HG03064 (cell line): Measurements from ENCODE around the gene GPR63.

Experiments
- ATAC-seq: cut with Tn5 transposase; IDR thresholded peaks from one replicate; pipeline ENCODE4 v1.9.1; 2021; ENCODE audit warnings: low read depth; ENCODE audit not compliant: unreplicated experiment

GPR63 gene, protein sequence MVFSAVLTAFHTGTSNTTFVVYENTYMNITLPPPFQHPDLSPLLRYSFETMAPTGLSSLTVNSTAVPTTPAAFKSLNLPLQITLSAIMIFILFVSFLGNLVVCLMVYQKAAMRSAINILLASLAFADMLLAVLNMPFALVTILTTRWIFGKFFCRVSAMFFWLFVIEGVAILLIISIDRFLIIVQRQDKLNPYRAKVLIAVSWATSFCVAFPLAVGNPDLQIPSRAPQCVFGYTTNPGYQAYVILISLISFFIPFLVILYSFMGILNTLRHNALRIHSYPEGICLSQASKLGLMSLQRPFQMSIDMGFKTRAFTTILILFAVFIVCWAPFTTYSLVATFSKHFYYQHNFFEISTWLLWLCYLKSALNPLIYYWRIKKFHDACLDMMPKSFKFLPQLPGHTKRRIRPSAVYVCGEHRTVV

DNA sequence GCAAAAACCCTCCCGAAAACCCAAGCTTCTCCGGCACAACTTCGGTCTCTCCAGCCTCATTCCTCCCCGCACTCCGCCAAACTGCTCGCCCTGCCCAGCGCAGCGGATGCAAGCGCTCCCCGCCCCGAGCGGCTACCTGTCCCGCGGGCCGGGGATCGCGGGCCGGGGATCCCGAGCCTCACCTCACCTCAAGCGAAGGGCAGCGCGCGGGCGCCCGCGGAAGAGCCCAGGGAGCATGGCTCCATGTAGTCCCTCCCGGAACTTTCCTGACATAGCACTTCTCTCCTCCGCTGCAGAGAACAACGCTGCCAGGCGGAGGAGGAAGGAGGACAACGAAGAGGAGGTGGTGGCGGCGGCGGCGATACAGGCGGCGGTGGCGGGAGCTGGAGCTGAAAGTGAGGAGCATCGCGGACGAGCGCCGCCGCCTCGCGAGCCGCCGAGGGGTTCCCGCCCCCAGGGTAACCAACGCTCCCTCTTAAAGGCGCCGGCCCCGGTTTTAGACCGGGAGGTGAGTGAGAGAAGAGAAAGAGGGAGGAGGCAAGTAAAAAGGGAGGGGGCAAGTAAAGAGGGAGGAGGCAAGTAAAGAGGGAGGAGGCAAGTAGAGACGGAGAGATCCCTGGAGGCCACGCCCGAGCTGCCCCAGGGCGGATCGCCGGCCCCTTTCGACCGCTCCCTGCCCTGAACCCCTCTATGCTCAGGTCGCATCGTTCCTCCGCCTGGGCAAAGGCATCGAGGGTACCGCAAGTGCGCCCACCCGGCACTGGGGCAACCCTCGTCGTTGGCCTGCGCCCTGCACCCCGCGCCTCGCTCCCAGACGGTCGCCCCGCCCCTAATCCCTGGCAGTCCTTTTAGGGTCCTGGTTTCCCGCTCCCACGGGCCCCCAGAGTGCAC is at the start of gene GPR63:
TSS of gene GPR63 (minus strand) at position 397 of the 891 bp plus-strand sequence. CDS start 37,746 bp downstream, outside the sequence.
- ATAC-seq: peak; percentile 86

DNA sequence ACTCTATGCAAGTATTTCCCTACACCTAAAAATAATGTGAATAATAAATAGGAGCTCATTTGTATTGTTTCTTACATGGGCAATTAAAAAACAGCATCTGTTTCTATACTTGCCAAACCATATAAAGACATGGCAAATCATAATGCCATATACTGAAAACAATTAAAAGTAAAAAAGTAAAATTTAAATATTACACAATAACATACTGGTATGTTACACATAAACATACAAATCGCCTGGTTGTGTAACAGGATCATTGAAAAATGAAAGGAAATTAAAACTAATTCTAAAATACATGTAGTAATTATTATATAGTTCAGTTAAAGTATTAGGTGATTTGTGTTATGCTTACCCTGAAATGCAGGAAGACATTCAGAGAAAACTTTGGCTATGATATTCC is 49.2 kb upstream of the GPR63 start:
- ATAC-seq: no peak

DNA sequence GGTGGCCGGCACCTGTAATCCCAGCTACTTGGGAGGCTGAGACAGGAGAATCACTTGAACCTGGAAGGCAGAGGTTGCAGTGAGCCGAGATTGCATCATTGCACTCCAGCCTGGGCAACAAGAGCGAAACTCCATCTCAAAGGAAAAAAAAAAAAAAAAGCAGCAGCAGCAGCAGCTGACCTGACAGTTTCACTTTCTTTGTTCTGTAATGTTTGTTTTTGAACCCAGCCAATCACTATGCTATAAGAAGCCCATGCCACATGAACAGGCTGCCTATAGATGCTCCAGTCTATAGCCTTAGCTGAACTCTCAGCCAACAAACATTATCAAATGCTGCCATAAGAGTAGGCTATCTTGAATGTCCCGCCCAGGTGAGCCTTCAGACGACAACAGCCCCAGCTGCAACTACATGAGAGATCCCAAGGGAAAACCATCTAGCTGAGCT is 47.9 kb upstream of the GPR63 start:
- peak; percentile 84 for ATAC-seq

DNA sequence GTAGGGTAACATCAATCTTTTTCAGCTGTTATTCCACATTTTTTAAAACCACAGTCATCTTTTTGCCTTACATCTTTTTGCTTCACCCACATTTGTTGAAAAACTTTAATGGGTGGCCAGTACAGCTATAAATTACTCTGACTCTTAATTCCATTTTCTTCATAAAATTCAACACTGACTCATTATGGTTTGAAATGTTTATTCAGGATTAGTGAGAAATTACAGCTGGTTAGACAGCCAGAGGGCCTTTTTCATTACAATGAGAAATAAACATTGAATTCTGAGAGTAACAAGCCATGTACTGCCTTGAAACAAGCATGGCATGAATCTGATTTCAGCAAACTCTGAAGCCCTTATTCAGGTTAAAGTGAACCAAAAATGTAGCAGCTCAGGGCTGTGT is 40.9 kb upstream of the GPR63 start:
- ATAC-seq: no peak

DNA sequence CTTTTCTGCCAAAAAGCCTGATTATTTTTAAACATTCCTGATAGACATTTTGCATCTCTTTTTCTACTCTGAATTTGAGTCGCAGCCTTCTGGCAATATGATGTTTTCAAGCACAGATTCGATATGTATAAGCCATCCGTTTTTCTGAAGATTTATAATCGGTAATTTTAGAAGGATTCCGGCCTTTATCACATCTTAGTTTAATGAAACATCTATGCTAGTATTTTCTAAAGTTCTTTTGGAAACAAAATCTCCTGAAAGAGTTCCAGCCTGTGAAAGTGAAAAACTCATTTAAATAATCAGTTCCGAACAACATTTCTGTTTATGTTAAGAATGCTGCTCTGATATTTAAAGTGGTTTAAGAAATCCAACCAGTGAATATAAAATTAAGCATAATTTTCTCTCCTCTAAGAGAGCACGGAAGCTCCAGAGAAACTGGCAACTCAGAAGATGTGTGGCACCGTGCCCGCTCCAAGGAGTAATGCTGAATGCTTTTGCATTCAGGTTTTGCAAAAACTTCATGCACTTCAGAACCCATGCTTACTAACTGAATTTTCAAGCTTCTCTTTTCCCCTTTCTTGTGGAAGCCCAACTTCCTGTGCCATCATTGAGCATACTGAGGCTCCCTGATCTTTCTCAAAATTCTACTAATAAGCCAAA is 39.7 kb upstream of the GPR63 start:
- no peak for ATAC-seq

DNA sequence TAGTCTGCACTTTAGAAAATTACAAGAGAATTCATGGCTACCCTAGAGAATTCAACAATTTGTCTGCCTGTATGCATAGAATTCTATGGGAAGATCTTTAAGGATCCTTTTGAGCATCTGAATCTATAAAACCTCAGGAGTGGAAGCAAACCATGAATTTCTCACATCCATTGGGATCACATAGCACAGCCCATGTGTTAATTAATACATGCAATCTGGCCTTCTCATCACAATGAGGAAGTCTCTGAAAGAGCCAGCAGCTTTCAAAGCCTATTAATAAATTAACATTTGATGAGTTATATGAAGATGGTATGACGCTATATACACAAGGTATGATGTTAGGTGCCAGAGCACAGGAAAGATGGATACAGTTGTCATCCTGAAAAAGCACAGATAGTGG is 35.7 kb upstream of the GPR63 start:
- no peak for ATAC-seq

DNA sequence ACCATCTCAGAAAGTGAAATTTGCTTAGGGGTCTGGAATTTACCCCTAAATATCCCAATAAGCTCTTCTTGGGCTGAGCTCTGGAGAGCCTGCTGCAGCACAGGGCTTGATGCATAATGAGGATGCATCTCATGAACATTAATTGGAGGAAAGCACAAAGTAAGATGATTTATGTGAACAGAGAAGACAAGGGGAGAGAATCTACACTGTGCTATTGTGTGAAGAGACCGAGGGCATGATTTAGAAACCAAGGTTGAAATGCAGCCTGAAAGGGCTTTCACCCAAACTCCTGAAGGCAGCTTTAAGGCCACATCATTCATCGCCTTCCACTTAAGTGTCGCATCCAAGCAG is 27.8 kb upstream of the GPR63 start:
- ATAC-seq: no peak

DNA sequence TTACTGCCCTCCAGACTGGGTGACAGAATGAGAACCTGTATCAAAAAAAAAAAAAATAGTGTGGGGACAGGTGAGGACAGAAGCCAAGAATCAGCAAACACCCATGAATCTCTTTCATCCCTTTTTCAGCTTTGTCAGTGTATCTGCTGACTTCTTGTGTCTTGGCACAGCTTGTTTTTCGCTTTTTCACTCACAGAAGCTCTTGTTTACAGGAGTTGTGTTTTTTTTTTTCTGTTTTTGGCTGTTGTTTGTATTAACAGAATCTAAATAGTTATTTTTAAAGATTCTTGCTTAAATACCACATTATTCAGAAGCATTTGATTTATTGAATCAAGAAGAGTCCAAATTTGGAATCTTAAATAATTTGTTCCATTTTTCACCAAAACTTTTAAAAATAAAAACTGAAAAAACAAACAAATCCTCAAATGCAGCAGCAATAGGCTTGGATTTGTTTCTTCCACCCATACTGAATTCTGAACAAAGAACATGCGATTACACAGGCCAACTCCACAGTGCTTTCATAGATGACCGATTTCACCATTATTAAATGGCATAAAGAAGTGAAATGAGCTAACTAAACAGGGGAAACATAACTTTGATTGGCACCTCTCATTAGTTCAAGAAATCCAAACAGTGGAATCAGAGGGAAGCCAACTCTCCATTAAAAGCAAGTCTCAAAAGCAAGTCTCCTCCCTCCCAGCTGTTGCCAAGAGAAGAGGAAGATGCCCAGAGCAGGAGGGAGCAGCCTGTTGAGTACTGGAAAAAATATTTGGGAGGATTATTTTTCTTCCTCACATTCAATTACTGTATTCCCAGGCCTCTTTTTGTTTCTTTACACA is 27.2 kb upstream of the GPR63 start:
- ATAC-seq: no peak

DNA sequence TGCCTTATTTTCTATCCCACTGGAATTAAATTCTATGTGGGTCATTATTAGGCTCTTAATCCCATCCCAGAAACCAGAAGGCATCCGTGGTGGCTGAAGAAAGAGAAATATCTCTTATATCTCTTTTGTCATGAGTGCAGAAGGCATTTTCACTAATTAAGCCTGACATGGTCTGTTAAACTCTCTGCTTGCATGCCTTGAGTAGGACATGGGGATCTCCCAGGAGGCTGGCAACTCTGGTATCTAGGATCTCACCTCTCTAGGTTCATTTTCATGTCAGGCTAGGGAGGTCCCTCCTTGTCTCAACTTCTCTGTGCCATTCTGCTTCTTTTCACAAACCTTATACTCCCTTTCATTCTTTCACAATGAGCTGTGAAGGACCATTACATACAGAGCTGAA is 25.3 kb upstream of the GPR63 start:
- ATAC-seq: no peak

DNA sequence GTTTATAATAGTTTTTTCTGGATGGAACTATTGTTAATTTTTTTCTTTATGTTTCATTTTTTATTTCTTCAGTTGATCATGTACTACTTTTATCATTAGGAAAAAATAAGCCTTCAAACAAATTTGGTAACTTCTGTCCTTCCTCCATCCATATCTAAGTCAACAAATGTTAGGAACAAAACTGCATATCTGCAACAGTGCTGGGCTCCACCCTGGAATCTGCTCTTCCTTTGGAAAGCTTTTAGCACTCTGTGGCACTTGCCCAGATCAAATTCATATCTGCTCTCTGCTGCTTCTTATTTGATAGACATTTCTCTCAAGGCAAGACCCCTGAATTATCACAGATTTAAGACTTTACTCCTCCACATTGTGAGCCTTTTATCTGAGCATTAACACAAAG is 24.3 kb upstream of the GPR63 start:
- no peak for ATAC-seq

DNA sequence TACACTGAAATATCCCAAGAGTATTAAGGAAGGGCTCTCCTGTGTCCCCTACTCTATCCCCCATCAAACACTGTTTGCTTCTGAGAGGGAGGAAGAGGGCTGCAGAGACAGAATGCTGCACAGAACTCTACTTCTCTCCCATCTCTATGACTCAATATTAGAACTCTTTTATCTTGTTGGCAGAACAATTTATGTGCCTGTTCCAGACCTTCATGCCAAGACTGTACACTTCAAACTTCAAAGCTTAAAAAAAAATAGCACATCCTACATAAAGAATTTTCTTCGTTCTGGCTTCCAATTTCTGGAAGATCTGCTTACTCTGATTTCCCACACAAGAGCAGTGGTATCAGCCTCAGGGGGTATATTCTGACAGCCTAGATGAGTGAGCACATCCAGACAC is 19.6 kb upstream of the GPR63 start:
- no peak for ATAC-seq

DNA sequence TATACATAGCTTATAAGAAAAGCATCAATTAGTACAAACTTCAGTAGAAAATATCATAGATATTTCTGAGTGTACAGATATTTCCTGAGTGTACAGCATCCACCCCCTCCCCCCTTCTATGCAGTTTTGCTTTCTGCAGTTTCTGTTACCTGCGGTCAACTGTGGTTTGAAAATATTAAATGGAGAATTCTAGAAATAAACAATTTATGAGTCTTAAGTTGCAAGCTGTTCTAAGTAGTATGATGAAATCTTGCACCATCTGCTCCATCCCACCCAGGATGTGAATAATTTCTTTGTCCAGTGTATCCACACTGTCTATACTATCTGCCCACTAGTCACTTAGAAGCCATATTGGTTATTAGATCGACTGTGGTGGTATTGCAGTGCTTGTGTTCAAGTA is 15.8 kb upstream of the GPR63 start:
- no peak for ATAC-seq

DNA sequence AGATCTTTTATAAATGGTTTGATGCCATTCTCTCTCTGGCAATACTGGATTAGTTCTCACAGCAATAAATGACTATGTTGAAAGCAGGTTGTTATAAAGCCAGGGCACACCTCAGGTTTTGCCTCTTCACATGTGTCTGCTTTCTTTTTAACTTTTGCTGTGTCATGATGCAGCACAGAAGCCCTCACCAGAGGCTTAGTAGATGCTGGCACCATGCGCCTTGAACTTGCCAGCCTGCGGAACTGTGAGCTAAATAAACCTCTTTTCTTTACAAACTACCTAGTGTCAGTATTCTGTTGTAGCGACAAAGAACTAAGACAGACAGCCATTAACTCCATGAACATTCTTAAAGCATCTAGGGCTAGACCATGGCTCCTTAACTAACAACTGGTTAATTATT is 15.3 kb upstream of the GPR63 start:
- no peak for ATAC-seq

DNA sequence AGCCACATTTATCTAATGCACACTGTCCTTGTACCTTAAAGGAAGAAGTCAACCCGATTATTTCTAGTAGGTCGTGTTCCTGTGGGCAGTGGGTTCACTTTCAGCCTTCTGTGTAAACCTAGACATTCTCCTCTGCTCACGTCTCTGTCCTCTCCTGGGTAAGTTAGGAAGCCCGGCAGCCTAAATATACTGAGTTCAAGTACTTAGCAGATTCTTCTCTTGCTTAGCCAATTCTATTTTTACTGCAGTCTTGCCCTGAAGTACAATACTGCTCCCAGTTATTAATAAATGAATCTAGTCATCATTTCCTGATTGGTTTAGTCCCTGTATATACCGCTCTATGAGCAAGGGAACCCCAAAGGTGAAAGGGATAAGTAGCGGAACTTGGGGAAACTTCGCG is 14.6 kb upstream of the GPR63 start:
- no peak for ATAC-seq

DNA sequence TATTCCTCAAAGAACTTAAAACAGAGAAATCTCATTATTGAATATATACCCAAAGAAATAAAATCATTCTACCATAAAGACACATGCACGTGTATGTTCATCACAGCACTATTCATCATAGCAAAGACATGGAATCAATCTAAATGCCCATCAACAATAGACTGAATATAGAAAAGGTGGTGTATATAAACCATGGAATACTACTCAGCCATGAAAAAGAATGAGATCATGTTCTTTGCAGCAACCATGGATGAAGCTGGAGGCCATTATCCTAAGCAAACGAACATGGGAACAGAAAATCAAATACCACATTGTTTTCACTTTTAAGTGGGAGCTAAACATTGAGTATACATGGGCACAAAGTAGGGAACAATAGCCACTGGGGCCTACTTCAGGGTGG is 12.3 kb upstream of the GPR63 start:
- no peak for ATAC-seq

DNA sequence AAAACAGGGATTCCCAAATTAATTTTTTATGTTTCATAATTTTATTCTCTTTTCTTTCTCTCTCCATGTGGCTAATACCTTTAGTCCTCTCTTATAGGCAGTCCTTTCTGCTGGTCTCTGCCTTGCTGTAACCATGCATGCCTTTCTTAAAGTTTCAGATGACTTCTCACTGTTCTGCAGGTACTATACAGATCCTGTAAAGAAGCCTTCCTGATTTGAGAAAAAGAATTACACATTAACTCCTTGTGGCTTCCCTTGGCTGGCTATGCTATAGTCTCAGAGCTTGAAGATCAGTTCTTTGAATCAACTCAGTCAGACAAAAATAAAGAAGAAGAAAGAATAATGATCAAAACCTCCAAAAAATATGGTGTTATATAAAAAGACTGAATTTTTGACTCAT is 7.3 kb upstream of the GPR63 start:
- no peak for ATAC-seq

DNA sequence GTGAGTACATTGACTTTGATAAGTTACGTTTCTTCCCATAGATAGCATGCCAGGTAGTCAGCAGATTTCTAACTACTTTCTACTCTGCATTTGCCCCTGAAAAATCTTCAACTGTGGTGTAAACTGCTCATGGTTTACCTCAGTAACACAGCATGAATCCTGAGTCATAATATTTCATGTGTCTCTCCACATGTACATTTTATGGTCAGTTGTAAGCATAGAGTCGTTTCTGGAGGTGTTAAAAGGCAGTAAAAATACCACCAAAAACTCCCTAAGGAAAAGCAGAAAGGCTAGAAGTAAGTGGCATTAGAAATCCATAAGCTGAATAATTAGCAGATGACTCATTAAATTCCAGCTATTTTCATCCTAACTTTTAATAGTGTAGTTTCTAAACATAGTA is 4.1 kb upstream of the GPR63 start:
- ATAC-seq: no peak

DNA sequence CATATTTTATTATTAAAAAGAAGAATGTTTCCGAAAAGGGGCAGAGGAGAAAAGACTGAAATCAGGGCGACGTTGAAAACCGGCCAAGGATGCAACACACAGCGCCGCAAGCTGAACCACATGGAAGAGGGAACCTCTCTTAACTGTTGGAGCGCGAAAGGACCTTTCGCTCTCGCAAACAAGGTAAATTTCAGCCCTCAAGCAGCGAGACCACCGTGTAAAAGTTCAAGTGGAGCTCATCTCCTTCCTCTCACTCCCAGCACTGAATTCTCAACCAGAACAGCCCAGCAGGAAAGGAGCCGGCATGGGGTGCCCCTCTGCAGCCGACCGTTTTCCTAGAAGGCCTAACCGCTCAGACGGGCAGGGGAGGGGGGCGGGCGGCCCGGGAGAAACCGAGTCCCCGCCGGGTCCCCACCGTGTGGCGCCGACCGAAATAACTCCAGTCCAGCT is 621 bp downstream of the GPR63 start:
- ATAC-seq: peak; percentile 27

DNA sequence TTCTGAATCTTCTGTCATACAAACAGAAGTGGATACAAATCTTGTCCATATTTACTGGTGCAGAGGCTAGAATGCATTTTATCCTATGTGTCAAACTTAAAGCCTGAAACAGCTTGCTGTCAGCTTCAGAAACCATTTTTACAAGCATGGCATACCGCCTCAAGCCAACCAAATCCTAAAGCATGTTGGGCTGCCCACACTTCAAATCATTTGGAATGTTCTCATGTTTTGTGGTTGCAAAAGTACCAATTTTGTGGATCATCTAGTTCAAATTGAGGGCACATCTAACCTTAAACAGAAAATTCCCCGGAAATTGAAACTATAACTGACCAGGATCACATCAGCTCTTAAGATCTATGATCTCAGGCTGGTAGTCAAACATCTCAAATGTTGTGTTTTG is 3.2 kb downstream of the GPR63 start:
- no peak for ATAC-seq

DNA sequence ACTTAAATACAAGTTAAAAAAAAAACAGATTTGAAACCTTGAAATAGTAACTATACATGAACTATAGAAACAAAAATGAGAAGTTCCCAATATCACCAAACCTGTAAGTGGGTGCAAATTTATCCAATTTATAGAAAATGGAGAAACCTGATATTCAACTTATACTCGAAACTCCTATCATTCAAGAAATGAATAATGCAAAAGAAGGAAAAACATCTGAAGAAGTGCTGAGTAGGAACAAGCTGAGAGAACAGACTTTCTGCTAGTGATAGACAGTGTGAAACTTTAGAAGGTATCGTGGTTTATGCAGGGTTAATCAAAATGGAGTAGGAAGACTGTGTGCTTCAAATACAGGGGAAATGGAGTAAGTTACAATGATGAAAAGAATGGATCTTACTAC is 4.5 kb downstream of the GPR63 start:
- ATAC-seq: no peak
